IMR-90 (cell line): ENCODE measurements around the gene MYO1H. TPM values are rescaled to one million over a fixed set of nuclear protein-coding genes. Genes with fewer than 3 reads are reported as not detected.

Source experiments
- ATAC-seq: fragments of 200-7000 bp; cut with Tn5 transposase; 2 replicates; pipeline ENCODE4 v1.9.1; 2020; ENCODE audit warnings: low read depth, mild to moderate bottlenecking, moderate library complexity
- BruUV-seq: library from RNA; stranded (reverse); fragments of 400-500 nt; replicated peaks from 2 replicates; lab custom pipeline; 2021; lab: Mats Ljungman, UMichigan
- CTCF ChIA-PET: fragments of 300-600 bp; formaldehyde crosslinking; extraction: SDS; loops from one replicate; lab custom pipeline; 2021; ENCODE audit warnings: antibody characterized with exemption; lab: Yijun Ruan, JAX
- POLR2A ChIA-PET: fragments of 300-600 bp; sonication (Branson Sonifier 250); formaldehyde crosslinking; loops from one replicate; lab custom pipeline; 2022; ENCODE audit warnings: antibody characterized with exemption; ENCODE audit not compliant: unreplicated experiment; lab: Charles Lee
- DNase-seq: peaks from one replicate; pipeline ENCODE4 v3.0.0; 2013
- H2AFZ ChIP-seq: replicated peaks from 2 replicates; pipeline ENCODE3; 2013; ENCODE audit warnings: low read length, mild to moderate bottlenecking; ENCODE audit not compliant: poor library complexity
- H2AK5ac ChIP-seq: 2 replicates; pipeline ENCODE4 v1.6.1; 2013; ENCODE audit warnings: low read depth, low read length, inconsistent platforms
- H2AK9ac ChIP-seq: replicated peaks from 2 replicates; pipeline ENCODE3; 2013; ENCODE audit warnings: mild to moderate bottlenecking, low read depth, low read length, moderate library complexity; ENCODE audit not compliant: poor library complexity
- H2BK120ac ChIP-seq: 2 replicates; pipeline ENCODE4 v1.6.1; 2013; ENCODE audit warnings: low read depth, low read length, inconsistent platforms
- H2BK15ac ChIP-seq: 3 replicates; pipeline ENCODE4 v1.6.1; 2013; ENCODE audit warnings: low read depth, low read length, inconsistent platforms
- H2BK20ac ChIP-seq: 2 replicates; pipeline ENCODE4 v1.6.1; 2013; ENCODE audit warnings: low read depth, mild to moderate bottlenecking, inconsistent platforms, low read length, moderate library complexity
- H2BK5ac ChIP-seq: 2 replicates; pipeline ENCODE4 v1.6.1; 2013; ENCODE audit warnings: mild to moderate bottlenecking, low read depth, low read length, inconsistent platforms; ENCODE audit not compliant: poor library complexity, severe bottlenecking
- H3K14ac ChIP-seq: replicated peaks from 2 replicates; pipeline ENCODE4 v1.6.1; 2013; ENCODE audit warnings: low read depth, low read length, inconsistent platforms
- H3K18ac ChIP-seq: 2 replicates; pipeline ENCODE4 v1.6.1; 2013; ENCODE audit warnings: low read depth, low read length, control low read depth
- H3K23ac ChIP-seq: 2 replicates; pipeline ENCODE4 v1.6.1; 2013; ENCODE audit warnings: low read depth, low read length, inconsistent platforms
- H3K27ac ChIP-seq: 2 replicates; pipeline ENCODE4 v1.5.1; 2013; ENCODE audit warnings: mild to moderate bottlenecking, control low read depth, low read length; ENCODE audit not compliant: insufficient read depth
- H3K27me3 ChIP-seq: 2 replicates; pipeline ENCODE4 v1.6.1; 2013; ENCODE audit warnings: low read length; ENCODE audit not compliant: control insufficient read depth, insufficient read depth
- H3K36me3 ChIP-seq: 2 replicates; pipeline ENCODE4 v1.6.1; 2013; ENCODE audit warnings: low read length, mixed read lengths; ENCODE audit not compliant: control insufficient read depth, insufficient read depth
- H3K4ac ChIP-seq: 2 replicates; pipeline ENCODE4 v1.6.1; 2013; ENCODE audit warnings: low read depth, low read length, inconsistent platforms
- H3K4me1 ChIP-seq: 2 replicates; pipeline ENCODE4 v1.6.1; 2013; ENCODE audit warnings: low read length, mixed read lengths; ENCODE audit not compliant: control insufficient read depth, insufficient read depth
- H3K4me2 ChIP-seq: 2 replicates; pipeline ENCODE4 v1.6.1; 2013; ENCODE audit warnings: low read depth, mild to moderate bottlenecking, control low read depth, low read length, moderate library complexity
- H3K4me3 ChIP-seq: 2 replicates; pipeline ENCODE4 v1.5.1; 2013; ENCODE audit warnings: low read depth, mild to moderate bottlenecking, control low read depth, low read length, moderate library complexity; ENCODE audit not compliant: insufficient read depth
- H3K56ac ChIP-seq: 2 replicates; pipeline ENCODE4 v1.6.1; 2013; ENCODE audit warnings: low read length, inconsistent platforms; ENCODE audit not compliant: insufficient read depth; ENCODE audit errors: extremely low read depth
- H3K79me1 ChIP-seq, 2 experiments: 2 replicates each; pipeline ENCODE4 v1.6.1; 2013; ENCODE audit warnings: low read length in 2 of 2, inconsistent platforms in 1 of 2, low read depth in 1 of 2
- H3K9ac ChIP-seq: 2 replicates; pipeline ENCODE4 v1.6.1; 2013; ENCODE audit warnings: low read depth, low read length, control low read depth
- H3K9me1 ChIP-seq: 2 replicates; pipeline ENCODE4 v1.6.1; 2013; ENCODE audit warnings: low read length, inconsistent platforms; ENCODE audit not compliant: insufficient read depth
- H3K9me3 ChIP-seq: 2 replicates; pipeline ENCODE4 v1.6.1; 2013; ENCODE audit warnings: low read length; ENCODE audit not compliant: control insufficient read depth, insufficient read depth
- H4K20me1 ChIP-seq: 2 replicates; pipeline ENCODE4 v1.6.1; 2013; ENCODE audit warnings: low read length, inconsistent platforms; ENCODE audit not compliant: insufficient read depth
- H4K5ac ChIP-seq: 2 replicates; pipeline ENCODE4 v1.6.1; 2013; ENCODE audit warnings: mild to moderate bottlenecking, low read depth, low read length, control low read depth
- H4K8ac ChIP-seq, 2 experiments: 2 replicates each; pipeline ENCODE4 v1.6.1; 2013; ENCODE audit warnings: low read depth in 2 of 2, low read length in 2 of 2, control low read depth in 1 of 2, inconsistent platforms in 1 of 2
- H4K91ac ChIP-seq: 2 replicates; pipeline ENCODE4 v1.6.1; 2013; ENCODE audit warnings: low read depth, low read length, inconsistent platforms; ENCODE audit not compliant: insufficient read depth
- ELK1 ChIP-seq: fragments of 150-350 bp; IDR thresholded peaks from 2 replicates; pipeline ENCODE4 v1.6.1; 2016; ENCODE audit warnings: low read depth, mild to moderate bottlenecking, low read length, moderate library complexity, borderline replicate concordance
- SMC3 ChIP-seq: fragments of 150-350 bp; IDR thresholded peaks from 2 replicates; pipeline ENCODE4 v1.6.1; 2016; ENCODE audit warnings: low read depth, mild to moderate bottlenecking, antibody characterized with exemption, low read length, moderate library complexity
- WGBS, 2 experiments: methylation state at CpG; one replicate each; pipeline versions ENCODE4 v1.1.5 to v1.1.7; 2013; ENCODE audit warnings: missing lambda C conversion rate in 2 of 2; ENCODE audit not compliant: insufficient read length in 1 of 2; ENCODE audit errors: extremely low coverage in 2 of 2; 5-methylcytosine and 5-hydroxymethylcytosine counted together
- dilution Hi-C: fragments of 300-500 bp; cut with HindIII; formaldehyde crosslinking; loops from one replicate; pipeline ENCODE4 v1.14.3; 2018; ENCODE audit warnings: low sequenced_read_pairs; ENCODE audit not compliant: unreplicated experiment
- in situ Hi-C: fragments of 300-500 bp; cut with MboI; formaldehyde crosslinking; loops from 3 replicates; pipeline ENCODE4 v1.14.3; 2019; ENCODE audit warnings: low sequenced_read_pairs, inconsistent platforms, mixed read lengths
- intact Hi-C: fragments of 100-400 bp; cut with micrococcal nuclease; formaldehyde crosslinking; loops from 2 replicates; pipeline ENCODE4 v1.10.0; 2022
- polyA plus RNA-seq, 3 experiments: library from polyadenylated mRNA; depleted of rRNA; stranded (reverse); fragments of >200 nt; gene quantifications; 2 replicates each; pipeline ENCODE4 v1.2.3, GENCODE V29; 2012; ENCODE audit warnings: low replicate concordance in 1 of 3
- total RNA-seq: library from RNA; depleted of rRNA; stranded (reverse); fragments of >200 nt; gene quantifications from 2 replicates; pipeline ENCODE4 v1.2.3, GENCODE V29; 2012
- TF ChIP-seq, protein P1 (sequence below): conservative IDR thresholded peaks from 2 replicates; pipeline ENCODE4 v1.5.1; 2012; ENCODE audit warnings: mild to moderate bottlenecking, low read depth, low read length, improper control_type of control experiment

MYO1H gene
- total and polyA plus RNA-seq, 2 of the 4 experiments (the other 2 are of a cell fraction), result not detected

- peaks cover 2% of the 10 kb centered on the region; the same call in 1 of the 2 replicates for H3K4me1 ChIP-seq
- WGBS, 2 experiments, result 83% methylated on average over 1 of the region's 7 CpGs; no CpG with 5 or more reads in 1 of the 2 experiments
These were observed 140.5 kb downstream of the MYO1H start for GRCh38 chr12:109488051-109488665.

More at GRCh38 chr12:109488051-109488665, 140.5 kb downstream of the MYO1H start:
- Histone ChIP-seq H3K18ac (no peak overlapping the region), H3K23ac (no peak overlapping the region), H3K27me3 (no peaks in the 10 kb centered on the region), H3K4ac (no peak overlapping the region), H3K36me3 (peaks cover 72% of the 10 kb centered on the region), H2BK20ac (no peak overlapping the region), H4K8ac (no peak overlapping the region), H3K79me1 (peaks cover 0 to 4% of the 10 kb centered on the region in 2 experiments; a peak in 3 of 4 replicates), H4K91ac (no peak overlapping the region), H2BK15ac (no peak overlapping the region), H4K5ac (no peak overlapping the region), H4K20me1 (no peaks in the 10 kb centered on the region), H3K4me2 (no peak overlapping the region), H3K9ac (no peak overlapping the region), H2BK5ac (no peak overlapping the region), H2AFZ (no peak overlapping the region), H2BK120ac (no peak overlapping the region), H3K4me3 (no peak overlapping the region), H3K9me1 (no peaks in the 10 kb centered on the region), H3K27ac (no peak overlapping the region), H3K9me3 (no peaks in the 10 kb centered on the region), H3K56ac (no peak overlapping the region), H3K14ac (no peak overlapping the region), H2AK9ac (no peak overlapping the region), H2AK5ac (no peak overlapping the region)
- no TSS peak for BruUV-seq
- intact Hi-C loops, result no loop called here
- TF ChIP-seq, protein P1, sequence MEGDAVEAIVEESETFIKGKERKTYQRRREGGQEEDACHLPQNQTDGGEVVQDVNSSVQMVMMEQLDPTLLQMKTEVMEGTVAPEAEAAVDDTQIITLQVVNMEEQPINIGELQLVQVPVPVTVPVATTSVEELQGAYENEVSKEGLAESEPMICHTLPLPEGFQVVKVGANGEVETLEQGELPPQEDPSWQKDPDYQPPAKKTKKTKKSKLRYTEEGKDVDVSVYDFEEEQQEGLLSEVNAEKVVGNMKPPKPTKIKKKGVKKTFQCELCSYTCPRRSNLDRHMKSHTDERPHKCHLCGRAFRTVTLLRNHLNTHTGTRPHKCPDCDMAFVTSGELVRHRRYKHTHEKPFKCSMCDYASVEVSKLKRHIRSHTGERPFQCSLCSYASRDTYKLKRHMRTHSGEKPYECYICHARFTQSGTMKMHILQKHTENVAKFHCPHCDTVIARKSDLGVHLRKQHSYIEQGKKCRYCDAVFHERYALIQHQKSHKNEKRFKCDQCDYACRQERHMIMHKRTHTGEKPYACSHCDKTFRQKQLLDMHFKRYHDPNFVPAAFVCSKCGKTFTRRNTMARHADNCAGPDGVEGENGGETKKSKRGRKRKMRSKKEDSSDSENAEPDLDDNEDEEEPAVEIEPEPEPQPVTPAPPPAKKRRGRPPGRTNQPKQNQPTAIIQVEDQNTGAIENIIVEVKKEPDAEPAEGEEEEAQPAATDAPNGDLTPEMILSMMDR, result no peak
- TF ChIP-seq ELK1 (no peak), SMC3 (no peak)
- in situ Hi-C loops, result no loop called here
- no peak; the same call in 1 of the 2 replicates for ATAC-seq
- CTCF ChIA-PET, result no interaction called here
- dilution Hi-C loops, result no loop called here
- DNase-seq, result peak; percentile 34
- POLR2A ChIA-PET, result no interaction called here
